Measurements from ENCODE around the gene MEGF8.

Gene MEGF8

GRCh38 chr19:42285988-42286348, 39.5 kb upstream of the MEGF8 start:
- no peak for ATAC-seq
- TF ChIP-seq OSR1 (CRISPR knock-in tag; IDR thresholded peaks at IDR 0.05) (no peak), ARNTL (CRISPR knock-in tag; IDR thresholded peaks at IDR 0.05; ENCODE audit: borderline replicate concordance, low read depth) (no peak), CSDC2 (CRISPR knock-in tag; IDR thresholded peaks at IDR 0.05) (no peak), ZFP30 (CRISPR knock-in tag; IDR thresholded peaks at IDR 0.05) (no peak), ISL1 (CRISPR knock-in tag; IDR thresholded peaks at IDR 0.05) (no peak), ZNF565 (CRISPR knock-in tag; conservative IDR thresholded peaks at IDR 0.05; ENCODE audit: low read depth) (no peak), ZNF70 (CRISPR knock-in tag; IDR thresholded peaks at IDR 0.05) (no peak), ZFP3 (CRISPR knock-in tag; IDR thresholded peaks at IDR 0.05) (no peak), CSRNP3 (CRISPR knock-in tag; IDR thresholded peaks at IDR 0.05) (no peak), TSHZ2 (CRISPR knock-in tag; IDR thresholded peaks at IDR 0.05) (no peak), TOX (CRISPR knock-in tag; IDR thresholded peaks at IDR 0.05; ENCODE audit: borderline replicate concordance) (no peak), GLIS3 (CRISPR knock-in tag; IDR thresholded peaks at IDR 0.05) (no peak), ZC3H10 (CRISPR knock-in tag; IDR thresholded peaks at IDR 0.05) (no peak), PPARA (CRISPR knock-in tag; IDR thresholded peaks at IDR 0.05; ENCODE audit: borderline replicate concordance) (no peak), RARB (CRISPR knock-in tag; IDR thresholded peaks at IDR 0.05) (no peak)
- TF ChIP-seq, protein P1, sequence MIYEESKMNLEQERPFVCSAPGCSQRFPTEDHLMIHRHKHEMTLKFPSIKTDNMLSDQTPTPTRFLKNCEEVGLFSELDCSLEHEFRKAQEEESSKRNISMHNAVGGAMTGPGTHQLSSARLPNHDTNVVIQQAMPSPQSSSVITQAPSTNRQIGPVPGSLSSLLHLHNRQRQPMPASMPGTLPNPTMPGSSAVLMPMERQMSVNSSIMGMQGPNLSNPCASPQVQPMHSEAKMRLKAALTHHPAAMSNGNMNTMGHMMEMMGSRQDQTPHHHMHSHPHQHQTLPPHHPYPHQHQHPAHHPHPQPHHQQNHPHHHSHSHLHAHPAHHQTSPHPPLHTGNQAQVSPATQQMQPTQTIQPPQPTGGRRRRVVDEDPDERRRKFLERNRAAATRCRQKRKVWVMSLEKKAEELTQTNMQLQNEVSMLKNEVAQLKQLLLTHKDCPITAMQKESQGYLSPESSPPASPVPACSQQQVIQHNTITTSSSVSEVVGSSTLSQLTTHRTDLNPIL (CRISPR knock-in tag; IDR thresholded peaks at IDR 0.05; ENCODE audit: low read depth): no peak
- TF ChIP-seq, protein P2, sequence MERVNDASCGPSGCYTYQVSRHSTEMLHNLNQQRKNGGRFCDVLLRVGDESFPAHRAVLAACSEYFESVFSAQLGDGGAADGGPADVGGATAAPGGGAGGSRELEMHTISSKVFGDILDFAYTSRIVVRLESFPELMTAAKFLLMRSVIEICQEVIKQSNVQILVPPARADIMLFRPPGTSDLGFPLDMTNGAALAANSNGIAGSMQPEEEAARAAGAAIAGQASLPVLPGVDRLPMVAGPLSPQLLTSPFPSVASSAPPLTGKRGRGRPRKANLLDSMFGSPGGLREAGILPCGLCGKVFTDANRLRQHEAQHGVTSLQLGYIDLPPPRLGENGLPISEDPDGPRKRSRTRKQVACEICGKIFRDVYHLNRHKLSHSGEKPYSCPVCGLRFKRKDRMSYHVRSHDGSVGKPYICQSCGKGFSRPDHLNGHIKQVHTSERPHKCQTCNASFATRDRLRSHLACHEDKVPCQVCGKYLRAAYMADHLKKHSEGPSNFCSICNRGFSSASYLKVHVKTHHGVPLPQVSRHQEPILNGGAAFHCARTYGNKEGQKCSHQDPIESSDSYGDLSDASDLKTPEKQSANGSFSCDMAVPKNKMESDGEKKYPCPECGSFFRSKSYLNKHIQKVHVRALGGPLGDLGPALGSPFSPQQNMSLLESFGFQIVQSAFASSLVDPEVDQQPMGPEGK (CRISPR knock-in tag; IDR thresholded peaks at IDR 0.05; ENCODE audit: borderline replicate concordance): no peak

- no peak for ATAC-seq
Measured at GRCh38 chr19:42286349-42287016, 39.0 kb upstream of the MEGF8 start.

More at GRCh38 chr19:42286349-42287016, 39.0 kb upstream of the MEGF8 start:
- TF ChIP-seq POU6F1 (CRISPR knock-in tag; IDR thresholded peaks at IDR 0.05; ENCODE audit: borderline replicate concordance, low read depth) (no peak), TCF4 (CRISPR knock-in tag; IDR thresholded peaks at IDR 0.05; ENCODE audit: borderline replicate concordance) (no peak), ZFP30 (CRISPR knock-in tag; IDR thresholded peaks at IDR 0.05) (no peak), ISL1 (CRISPR knock-in tag; IDR thresholded peaks at IDR 0.05) (no peak), CSDC2 (CRISPR knock-in tag; IDR thresholded peaks at IDR 0.05) (no peak), TSHZ2 (CRISPR knock-in tag; IDR thresholded peaks at IDR 0.05) (no peak), OSR1 (CRISPR knock-in tag; IDR thresholded peaks at IDR 0.05) (no peak), ZNF565 (CRISPR knock-in tag; conservative IDR thresholded peaks at IDR 0.05; ENCODE audit: low read depth) (no peak)

All from SK-N-SH treated with all-trans-retinoic acid at 6 μM for 48 hours (cell line).